Activated T-helper 1 cell treated with Interleukin-2 at 50 U/mL for 16 hours (primary cell): ENCODE results near the gene TPTE.
"Not testable (repeated sequence)": the region's sequence is repeated elsewhere in the genome, so short reads cannot be mapped to it uniquely, and the experiment has no call there.

ENCODE experiments used
- DNase-seq: peaks from one replicate; pipeline ENCODE4 v3.0.0-alpha.2; 2020; ENCODE audit warnings: low read depth

Gene TPTE

DNA sequence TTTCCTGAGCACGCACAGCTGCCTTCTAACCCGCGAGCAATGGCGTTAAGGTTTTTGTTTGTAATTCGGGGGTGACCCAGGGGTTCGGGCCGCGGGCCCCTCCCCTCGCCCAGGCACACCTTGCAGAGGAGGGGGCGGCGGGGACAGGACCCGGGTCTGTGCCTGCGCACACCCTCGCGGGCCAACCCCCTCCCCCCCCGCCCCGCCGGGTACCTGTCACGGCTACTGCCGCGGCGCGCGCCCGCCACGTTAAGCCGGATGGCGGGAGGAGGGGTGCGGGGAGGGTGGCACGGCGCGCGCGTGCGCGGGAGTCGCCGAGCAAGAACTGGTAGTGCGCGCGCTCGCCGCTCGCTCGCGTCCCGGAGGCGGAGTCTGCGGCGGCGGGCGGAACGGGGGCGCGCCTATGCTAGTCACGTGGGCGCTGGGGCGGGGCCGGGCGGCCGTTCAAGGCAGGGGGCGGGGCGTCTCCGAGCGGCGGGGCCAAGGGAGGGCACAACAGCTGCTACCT, at the start of gene TPTE:
Gene TPTE (plus strand): TSS at position 493 of the 508 bp plus-strand sequence. CDS start 17,141 bp downstream, outside the sequence.
- no peak for DNase-seq

DNA sequence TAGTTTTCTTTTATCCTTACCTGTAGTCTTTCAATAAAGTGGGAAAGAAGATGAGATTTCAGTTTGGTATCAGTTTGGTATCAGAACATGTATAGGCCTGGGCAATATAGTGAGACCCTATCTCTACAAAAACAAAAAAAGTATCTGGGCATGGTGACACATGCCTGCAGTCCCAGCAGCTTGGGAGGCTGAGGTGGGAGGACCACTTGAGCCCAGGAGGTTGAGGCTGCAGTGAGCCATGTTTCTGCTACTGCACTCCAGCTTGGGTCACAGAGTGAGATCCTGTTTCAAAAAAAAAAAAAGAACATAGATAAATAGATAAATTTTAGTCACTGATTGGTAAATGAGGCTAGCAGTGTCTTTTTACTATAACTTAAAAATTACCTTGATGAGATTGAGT, 49.4 kb upstream of the TPTE start:
- DNase-seq = not testable (repeated sequence)

- DNase-seq = not testable (repeated sequence)
Measured at GRCh38 chr21:10477794-10478193, 43.6 kb upstream of the TPTE start.

GRCh38 chr21:10479875-10480274, 41.5 kb upstream of the TPTE start:
- not testable (repeated sequence) for DNase-seq

DNA sequence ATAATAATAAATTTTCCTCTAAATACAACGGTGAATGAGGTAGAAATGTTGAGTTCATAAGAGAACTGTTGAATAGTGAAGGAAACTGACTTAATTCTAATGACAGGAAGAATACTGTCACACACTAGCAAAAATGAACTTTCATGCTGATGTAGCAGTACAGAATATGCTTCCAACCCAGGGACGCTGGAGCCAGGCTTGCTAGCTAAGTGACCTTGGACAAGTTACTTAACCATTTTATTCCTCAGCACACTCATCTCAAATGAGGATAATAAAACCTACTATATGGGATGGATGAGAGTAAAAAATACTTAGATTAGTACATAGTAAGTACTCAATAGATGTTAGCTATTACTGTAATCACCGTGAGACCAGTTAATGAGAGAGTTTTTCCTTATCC, 36.5 kb upstream of the TPTE start:
- not testable (repeated sequence) for DNase-seq

DNA sequence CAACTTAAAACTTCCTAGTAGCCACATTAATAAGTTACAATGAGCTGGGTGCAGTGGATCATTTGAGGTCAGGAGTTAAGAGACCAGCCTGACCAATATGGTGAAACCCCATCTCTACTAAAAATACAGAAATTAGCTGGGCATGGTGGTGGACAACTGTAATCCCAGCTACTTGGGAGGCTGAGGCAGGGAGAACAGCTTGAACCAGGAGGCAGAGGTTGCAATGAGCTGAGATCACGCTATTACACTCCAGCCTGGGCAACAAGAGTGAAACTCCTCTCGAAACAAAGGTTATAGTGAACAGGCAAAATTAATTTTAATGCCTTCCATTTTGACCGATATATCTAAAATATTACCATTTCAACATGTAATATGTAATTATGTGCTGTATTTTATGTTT, 30.9 kb upstream of the TPTE start:
- not testable (repeated sequence) for DNase-seq

GRCh38 chr21:10511116-10511515, 10.3 kb upstream of the TPTE start:
- no peak for DNase-seq

DNA sequence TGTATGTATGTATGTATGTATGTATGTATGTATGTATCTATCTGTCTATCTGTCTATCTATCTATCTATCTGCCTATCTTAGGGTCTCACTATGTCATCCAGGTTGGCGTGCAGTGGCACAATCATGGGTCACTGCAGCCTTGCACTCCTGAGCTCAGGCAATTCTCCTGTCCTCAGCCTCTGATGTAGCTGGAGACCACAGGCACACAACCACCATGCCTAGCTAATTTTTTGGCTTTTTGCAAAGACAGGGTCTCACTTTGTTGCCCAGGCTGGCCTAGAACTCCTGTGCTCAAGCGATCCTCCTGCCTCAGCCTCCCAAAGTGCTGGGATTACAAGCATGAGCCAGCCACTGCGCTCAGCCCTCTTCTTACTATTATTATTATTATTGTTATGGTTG, 4.5 kb upstream of the TPTE start:
- DNase-seq = not testable (repeated sequence)

GRCh38 chr21:10517904-10518303, 3.5 kb upstream of the TPTE start:
- DNase-seq = not testable (repeated sequence)

GRCh38 chr21:10521835-10522500, 585 bp downstream of the TPTE start:
- not testable (repeated sequence) for DNase-seq

- DNase-seq = no peak
Measured at GRCh38 chr21:10539956-10540355, 18.6 kb downstream of the TPTE start.

DNA sequence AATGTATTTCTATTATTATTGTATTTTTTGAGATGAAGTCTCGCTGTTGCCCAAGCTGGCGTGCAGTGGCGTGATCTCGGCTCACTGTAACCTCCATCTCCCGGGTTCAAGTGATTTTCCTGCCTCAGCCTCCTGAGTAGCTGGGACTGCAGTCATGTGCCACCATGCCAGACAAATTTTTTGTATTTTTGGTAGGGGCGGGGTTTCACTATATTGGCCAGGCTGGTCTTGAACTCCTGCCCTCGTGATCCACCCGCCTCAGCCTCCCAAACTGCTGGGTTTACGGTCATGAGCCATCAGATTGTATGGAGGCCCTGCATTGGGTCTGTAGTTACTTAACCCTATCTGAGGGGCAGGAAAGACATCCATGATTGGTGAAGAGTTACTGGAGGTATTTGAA, 23.0 kb downstream of the TPTE start:
- DNase-seq = not testable (repeated sequence)

DNA sequence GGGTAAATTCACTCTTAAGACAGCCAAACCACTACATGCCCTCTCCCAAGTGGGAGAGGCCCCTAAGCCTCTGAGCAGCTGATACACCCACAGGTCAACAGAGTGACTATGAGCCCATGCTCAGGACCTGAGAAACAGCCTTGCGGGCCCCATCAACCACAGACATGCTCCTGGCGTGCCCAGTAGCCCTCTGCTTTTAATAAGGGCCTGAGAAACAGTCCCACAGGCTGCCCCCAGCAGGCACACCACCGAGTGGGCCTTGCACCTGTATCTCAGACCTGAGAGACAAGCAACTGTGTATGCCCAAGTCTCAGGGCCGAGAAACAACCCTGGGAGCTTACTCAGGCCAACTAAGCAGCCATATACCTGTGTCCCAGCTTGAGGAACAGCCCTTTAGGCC, 26.5 kb downstream of the TPTE start:
- DNase-seq = not testable (repeated sequence)

DNA sequence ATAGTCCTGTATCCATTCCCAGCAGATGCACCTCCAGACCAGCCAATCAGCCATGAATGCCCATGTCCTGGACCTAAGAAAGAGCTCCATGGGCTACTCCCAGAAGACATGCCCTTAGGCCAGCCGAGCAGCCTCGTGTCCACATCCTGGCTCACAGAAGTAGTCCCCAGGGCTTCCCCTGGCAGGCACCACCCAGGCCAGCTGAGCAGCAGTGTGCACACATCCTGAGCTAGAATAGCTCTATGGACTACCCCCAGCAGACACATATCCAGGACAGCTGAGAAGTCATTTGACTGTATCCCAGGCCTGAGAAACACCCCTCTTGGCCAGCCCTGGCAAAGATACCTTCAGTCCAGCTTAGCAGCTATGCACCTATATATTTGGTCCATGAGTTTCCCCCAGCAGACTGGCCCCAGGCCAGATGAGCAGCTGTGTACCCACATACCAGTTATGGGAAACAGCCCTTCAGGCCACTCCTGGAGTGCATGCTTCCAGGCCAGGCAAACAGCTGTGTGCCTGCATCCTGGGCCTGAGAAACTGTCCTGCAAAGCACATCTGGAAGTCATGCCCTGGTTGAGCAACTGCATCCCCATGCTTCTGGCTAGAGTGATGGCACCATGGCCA, 27.1 kb downstream of the TPTE start:
- not testable (repeated sequence) for DNase-seq

DNA sequence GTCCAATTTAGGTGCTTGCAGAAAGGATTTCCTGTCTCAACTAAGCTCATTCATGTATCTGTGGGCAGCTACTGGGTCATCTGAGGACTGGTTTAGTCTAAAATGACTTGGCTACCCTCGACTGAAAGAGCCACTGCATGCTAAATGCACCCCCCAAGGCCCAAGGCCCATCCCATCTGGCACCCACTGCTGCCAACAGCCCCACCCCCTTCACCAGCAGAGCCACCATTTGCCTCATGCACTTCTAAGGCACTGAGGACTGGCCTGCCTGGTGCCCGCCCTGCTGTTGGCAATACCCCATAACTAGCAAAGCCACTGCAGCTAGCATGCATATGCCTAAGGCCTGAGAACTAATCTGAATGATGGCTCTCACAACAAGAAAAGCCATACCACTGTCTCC, 49.4 kb downstream of the TPTE start:
- DNase-seq = not testable (repeated sequence)

DNA sequence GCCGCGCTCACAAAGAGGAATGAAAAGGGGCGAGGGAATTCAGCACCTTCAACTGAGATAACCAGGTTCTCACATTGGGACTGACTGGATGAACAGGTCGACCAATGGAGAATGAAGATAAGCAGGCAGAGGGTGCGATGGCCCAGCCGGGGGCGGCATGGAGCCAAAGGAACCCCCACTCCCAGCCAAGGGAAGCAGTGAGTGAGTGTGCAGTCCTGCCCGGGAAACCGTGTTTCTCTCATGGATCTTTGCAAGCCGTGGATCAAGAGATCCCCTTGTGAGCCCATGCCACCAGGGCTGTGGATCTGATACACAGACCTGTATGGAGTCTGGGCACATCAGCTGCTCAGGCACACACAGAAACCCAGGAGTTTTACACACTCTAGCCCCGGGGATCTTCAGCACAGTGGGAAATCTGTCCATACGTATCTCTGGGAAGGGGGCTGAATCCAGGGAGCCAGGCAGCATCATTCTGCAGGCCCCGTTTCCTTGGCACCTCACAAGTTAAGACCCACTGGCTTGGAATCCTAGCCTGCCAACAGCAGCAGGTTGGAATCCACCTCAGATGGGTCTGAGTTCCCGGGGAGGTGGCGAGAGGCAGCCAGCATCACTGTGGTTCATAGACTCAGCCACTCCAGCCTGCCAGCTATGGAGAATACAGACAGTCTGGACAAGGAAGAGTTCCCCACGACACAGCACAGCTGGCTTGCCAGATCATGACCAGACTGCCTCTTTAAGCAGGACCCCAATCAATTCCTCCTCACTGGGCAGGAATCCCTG, 53.3 kb downstream of the TPTE start:
- DNase-seq = not testable (repeated sequence)

GRCh38 chr21:10575311-10575667, 53.9 kb downstream of the TPTE start:
- no peak for DNase-seq

DNA sequence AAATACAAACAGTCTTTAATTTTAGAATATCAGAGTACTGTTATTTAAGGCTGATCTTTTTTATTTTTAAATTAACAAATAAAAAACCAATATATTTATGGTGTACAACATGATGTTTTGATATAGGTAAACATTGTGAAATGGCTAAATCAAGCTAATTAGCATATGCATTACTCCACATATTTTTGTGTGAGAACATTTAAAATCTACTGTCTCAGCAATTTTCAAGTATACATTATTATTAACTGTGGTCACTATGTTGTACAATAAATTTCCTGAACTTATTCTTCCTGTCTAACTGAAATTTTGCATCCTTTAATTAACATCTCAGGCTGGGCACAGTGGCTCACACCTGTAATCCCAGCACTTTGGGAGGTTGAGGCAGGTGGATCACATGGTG, 57.5 kb downstream of the TPTE start:
- not testable (repeated sequence) for DNase-seq

DNA sequence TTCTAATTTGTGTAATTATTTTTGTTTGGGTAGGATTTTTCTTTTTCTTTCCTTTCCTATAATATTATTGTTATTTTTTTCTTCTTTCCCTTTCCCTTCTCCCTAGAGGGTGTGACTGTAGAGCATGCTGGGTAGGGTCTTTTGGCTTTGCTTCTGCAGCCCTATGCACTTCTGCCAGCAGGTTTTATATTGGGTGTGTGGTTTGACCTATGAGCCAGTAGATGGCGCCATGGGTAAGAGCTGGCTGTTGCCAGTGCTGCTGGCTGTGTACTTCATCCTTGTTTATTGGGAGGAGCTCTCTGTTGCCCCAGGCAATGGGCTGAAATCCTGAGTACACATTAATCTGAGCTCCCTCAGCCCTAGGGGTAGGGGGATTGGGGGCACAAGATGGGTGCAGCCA, 67.7 kb downstream of the TPTE start:
- DNase-seq = not testable (repeated sequence)

DNA sequence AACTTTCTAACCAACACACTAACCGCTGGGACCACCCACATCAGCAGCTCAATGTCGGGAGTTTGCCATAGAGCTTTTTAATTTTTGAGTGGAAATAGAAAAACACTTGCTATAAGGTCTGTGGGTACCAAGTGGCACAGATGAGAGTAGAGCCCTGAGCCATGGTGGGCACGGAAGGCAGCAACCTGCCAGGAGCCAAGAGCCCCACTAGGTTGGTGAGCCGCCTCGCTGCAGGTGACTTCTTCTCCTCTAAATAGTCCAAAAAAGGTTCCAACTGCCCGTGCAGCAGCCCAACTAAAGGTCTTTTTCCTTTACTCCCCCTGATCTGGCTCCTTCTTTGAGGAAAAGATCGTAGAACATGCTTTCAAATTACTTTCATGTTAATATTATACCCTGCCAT, 85.7 kb downstream of the TPTE start:
- DNase-seq = not testable (repeated sequence)

DNA sequence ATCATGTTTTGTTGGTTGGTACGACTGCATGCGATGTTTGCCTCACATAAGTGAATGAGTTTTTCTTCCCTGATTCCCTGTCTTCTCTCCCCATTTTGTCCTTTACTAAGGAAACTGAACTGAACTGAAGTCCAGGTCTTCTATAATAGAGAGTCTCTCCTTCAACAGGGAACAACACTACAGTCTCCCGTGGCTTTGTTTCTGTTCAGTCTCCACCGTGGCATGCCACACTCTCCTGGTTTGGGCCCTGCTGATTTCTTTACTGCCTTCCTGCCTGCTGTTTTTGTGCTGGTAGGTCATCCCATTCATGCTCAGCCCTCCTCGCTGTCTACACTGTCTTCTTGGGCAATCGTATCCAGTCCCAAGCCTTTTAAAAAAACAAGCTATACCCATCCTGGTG, 92.9 kb downstream of the TPTE start:
- DNase-seq = not testable (repeated sequence)

- DNase-seq = not testable (repeated sequence)
Measured at GRCh38 chr21:10616061-10616460, 94.7 kb downstream of the TPTE start.

DNA sequence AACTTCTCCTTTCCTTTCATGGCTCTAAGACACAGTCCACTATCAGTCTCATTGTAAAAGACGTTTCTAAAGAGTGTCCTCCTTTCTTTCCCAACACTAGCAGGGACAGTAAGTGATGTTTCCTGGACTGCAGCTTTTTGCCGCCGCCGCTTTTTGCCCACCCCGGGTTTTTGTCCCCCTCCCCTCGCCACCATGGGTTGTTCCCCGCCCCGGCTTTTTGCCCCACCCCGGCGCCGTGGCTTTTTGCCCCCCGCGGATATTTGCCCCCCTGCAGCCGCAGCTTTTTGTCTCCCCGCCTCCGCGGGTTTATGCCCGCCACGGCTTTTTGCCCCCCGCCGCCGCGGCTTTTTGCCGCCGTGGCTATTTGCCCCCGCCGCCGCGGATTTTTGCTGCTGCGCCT, 95.2 kb downstream of the TPTE start:
- DNase-seq = no peak
